Measurements from ENCODE around the gene WAPL. TPM values are rescaled to one million over a fixed set of nuclear protein-coding genes. Genes with fewer than 3 reads are reported as not detected.

The WAPL gene
- total and polyA plus RNA-seq, 2 of the 4 experiments (the other 2 are of a cell fraction) = 11.5 to 31.7 TPM

GRCh38 chr10:86402283-86402941 is 119.2 kb downstream of the WAPL start:
- Histone ChIP-seq H2BK5ac (ENCODE audit: low read depth, low read length, poor library complexity, severe bottlenecking) (no peak overlapping the region), H4K5ac (ENCODE audit: low read depth, low read length) (no peak overlapping the region), H3K14ac (replicated peaks; ENCODE audit: low read depth, low read length) (peak overlapping the region; percentile 44; the same call in 1 of the 2 replicates), H3K23ac (ENCODE audit: low read depth, low read length) (peak overlapping the region; percentile 34; the same call in 1 of the 2 replicates), H3K79me1 (ENCODE audit: low read depth in 1 of 2, low read length in 2 of 2) (no peaks in the 10 kb centered on the region), H3K36me3 (ENCODE audit: control insufficient read depth, insufficient read depth, low read length) (no peaks in the 10 kb centered on the region), H2AK9ac (replicated peaks; ENCODE audit: low read depth, low read length, poor library complexity) (peak overlapping the region; percentile 47), H2BK15ac (ENCODE audit: low read depth, low read length) (no peak overlapping the region; the same call in 2 of the 3 replicates), H4K20me1 (ENCODE audit: insufficient read depth, low read length) (no peaks in the 10 kb centered on the region), H2AK5ac (ENCODE audit: low read depth, low read length) (no peak overlapping the region), H3K27ac (ENCODE audit: insufficient read depth, low read length) (no peak overlapping the region), H3K9me1 (ENCODE audit: insufficient read depth, low read length) (no peaks in the 10 kb centered on the region), H2AFZ (replicated peaks; ENCODE audit: low read length, poor library complexity) (peak overlapping the region; percentile 86), H3K4me3 (ENCODE audit: insufficient read depth, low read depth, low read length) (no peak overlapping the region), H4K91ac (ENCODE audit: insufficient read depth, low read depth, low read length) (no peak overlapping the region), H3K9ac (ENCODE audit: low read depth, low read length) (no peak overlapping the region; the same call in 1 of the 2 replicates), H3K4me1 (ENCODE audit: control insufficient read depth, insufficient read depth, low read length) (peaks cover 10% of the 10 kb centered on the region), H2BK20ac (ENCODE audit: low read depth, low read length) (no peak overlapping the region), H3K18ac (ENCODE audit: low read depth, low read length) (no peak overlapping the region), H3K27me3 (ENCODE audit: control insufficient read depth, insufficient read depth, low read length) (no peaks in the 10 kb centered on the region), H2BK120ac (ENCODE audit: low read depth, low read length) (no peak overlapping the region), H3K4ac (ENCODE audit: low read depth, low read length) (no peak overlapping the region), H4K8ac (ENCODE audit: low read depth in 2 of 2, low read length in 2 of 2) (peak overlapping the region in 1 of 2 experiments; percentile 6; a peak in 1 of 4 replicates), H3K9me3 (ENCODE audit: control insufficient read depth, insufficient read depth, low read length) (no peaks in the 10 kb centered on the region), H3K56ac (ENCODE audit: extremely low read depth, insufficient read depth, low read length) (no peak overlapping the region), H3K4me2 (ENCODE audit: low read depth, low read length) (peak overlapping the region; percentile 43)
- 14% methylated on average over 10 of the region's 18 CpGs; no CpG with 5 or more reads in 1 of the 2 experiments for WGBS, 2 experiments (ENCODE audit: extremely low coverage in 2 of 2, insufficient read length in 1 of 2)
- peak; percentile 52 for TF ChIP-seq USF2 (IDR thresholded peaks at IDR 0.05; ENCODE audit: low read depth, low read length)
- no peak for TF ChIP-seq MXI1 (IDR thresholded peaks at IDR 0.05; ENCODE audit: borderline replicate concordance, low read depth, low read length)
- no peak for TF ChIP-seq NFE2L2 (IDR thresholded peaks at IDR 0.05; ENCODE audit: low read depth, low read length)
- no peak for TF ChIP-seq POLR2A (IDR thresholded peaks at IDR 0.05; ENCODE audit: low read depth, low read length)
- ATAC-seq (ENCODE audit: low read depth) = no peak
- in situ Hi-C loops (cut with MboI; ENCODE audit: low sequenced_read_pairs) = loop anchor here (10.0 kb wide), 1 partner anchor 502 kb away; no protein-coding TSS in a partner anchor
- intact Hi-C loops (cut with micrococcal nuclease) = no loop called here
- no TSS peak for BruUV-seq (replicated peaks)
- CTCF ChIA-PET = interaction anchor here (0.6 to 1.5 kb wide), 4 partner anchors 15 to 925 kb away, joined by 3 to 4 read pairs (median 4); no protein-coding TSS in a partner anchor
- POLR2A ChIA-PET (ENCODE audit: unreplicated experiment) = no interaction called here
- DNase-seq = peak; percentile 15
- dilution Hi-C loops (cut with HindIII; ENCODE audit: low sequenced_read_pairs, unreplicated experiment) = no loop called here

Data from IMR-90 (cell line).